Activated naive CD8-positive, alpha-beta T cell treated with anti-CD3 and anti-CD28 coated beads, Interleukin-2, amount 50 U/mL, for 24 hours (primary cell): Measurements from ENCODE around the gene CCL20.

Experiments
- ATAC-seq: fragments of 150-1000 bp; cut with Tn5 transposase; one replicate; pipeline ENCODE4 v1.10.0; 2021
- DNase-seq: peaks from one replicate; pipeline ENCODE4 v3.0.0; 2021
- H3K27ac Mint-ChIP-seq: one replicate; pipeline ENCODE4 v1.8.0; 2021; ENCODE audit warnings: mild to moderate bottlenecking, mixed read lengths
- H3K27me3 Mint-ChIP-seq: one replicate; pipeline ENCODE4 v1.8.0; 2021; ENCODE audit warnings: mixed read lengths
- H3K36me3 Mint-ChIP-seq: one replicate; pipeline ENCODE4 v1.8.0; 2021; ENCODE audit warnings: low read depth, mixed read lengths
- H3K4me1 Mint-ChIP-seq: one replicate; pipeline ENCODE4 v1.8.0; 2021; ENCODE audit warnings: mixed read lengths
- H3K4me3 Mint-ChIP-seq: one replicate; pipeline ENCODE4 v1.8.0; 2021; ENCODE audit warnings: mild to moderate bottlenecking, moderate library complexity, mixed read lengths
- H3K9me3 Mint-ChIP-seq: one replicate; pipeline ENCODE4 v1.8.0; 2021; ENCODE audit warnings: mixed read lengths

The CCL20 gene

DNA sequence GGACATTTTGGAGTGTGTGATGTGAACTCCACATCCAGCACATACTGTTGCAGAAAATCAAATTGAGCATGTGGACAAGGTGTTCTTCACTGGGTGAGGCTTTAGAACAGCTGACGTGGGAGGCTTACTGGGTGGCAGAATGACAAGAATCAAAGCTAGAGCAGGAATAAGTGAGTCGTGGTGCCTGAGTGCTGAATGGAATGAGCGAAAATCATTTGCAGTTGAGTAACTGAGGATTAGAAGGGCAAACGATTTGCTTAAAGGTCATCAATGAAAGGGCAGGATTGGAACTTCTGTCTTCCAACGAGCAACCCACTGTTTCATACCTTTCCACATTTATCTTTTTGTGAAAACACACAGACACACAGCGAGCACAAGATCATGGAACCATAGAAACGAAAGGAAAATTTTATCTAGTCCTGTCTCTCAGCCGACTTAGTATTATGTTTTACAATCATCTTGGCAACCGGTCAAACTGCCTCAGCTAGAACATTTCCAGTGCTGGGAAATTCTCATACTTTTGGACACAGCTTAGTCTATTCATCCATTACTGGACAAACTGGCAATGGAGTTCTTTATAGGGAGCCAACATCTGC, 50.6 kb downstream of the CCL20 start:
- H3K27ac Mint-ChIP-seq: no peak overlapping the region
- ATAC-seq (peak; percentile 13), DNase-seq (no peak)
- peaks cover 6% of the 10 kb centered on the region for H3K27me3 Mint-ChIP-seq
- peaks cover 4% of the 10 kb centered on the region for H3K4me1 Mint-ChIP-seq
- no peaks in the 10 kb centered on the region for H3K36me3 Mint-ChIP-seq
- H3K9me3 Mint-ChIP-seq: no peaks in the 10 kb centered on the region
- H3K4me3 Mint-ChIP-seq: no peak overlapping the region

DNA sequence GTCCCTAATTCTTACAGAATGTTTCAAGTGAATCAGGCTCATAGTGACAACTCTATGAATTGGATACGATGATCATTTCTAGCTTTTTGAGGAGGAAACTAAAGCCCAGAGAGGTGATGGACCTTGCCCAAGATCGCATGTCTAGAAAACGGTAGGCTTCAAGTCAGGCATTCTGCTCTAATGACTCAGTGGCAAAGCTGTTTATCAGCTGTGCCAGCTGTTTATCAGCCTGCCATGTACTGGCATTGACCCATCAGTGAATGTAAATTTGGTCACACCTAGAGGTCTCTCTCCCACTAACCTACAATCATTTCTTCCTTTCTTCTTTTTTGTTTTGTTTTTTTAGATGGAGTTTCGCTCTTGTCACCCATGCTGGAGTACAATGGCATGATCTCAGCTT, 51.6 kb downstream of the CCL20 start:
- H3K9me3 Mint-ChIP-seq: no peaks in the 10 kb centered on the region
- no peak overlapping the region for H3K27ac Mint-ChIP-seq
- ATAC-seq: no peak
- no peak for DNase-seq
- H3K36me3 Mint-ChIP-seq: no peaks in the 10 kb centered on the region
- peaks cover 4% of the 10 kb centered on the region for H3K4me1 Mint-ChIP-seq
- peaks cover 15% of the 10 kb centered on the region for H3K27me3 Mint-ChIP-seq
- H3K4me3 Mint-ChIP-seq: no peak overlapping the region
